Natural killer cell (primary cell): ENCODE data around the gene UBE2G2. TPM values are rescaled to one million over a fixed set of nuclear protein-coding genes. Genes with fewer than 3 reads are reported as not detected.

Source experiments
- ATAC-seq, 3 donors: fragments of 150-1000 bp in 2 of 3; fragments of 200-7000 bp in 1 of 3; cut with Tn5 transposase; 1 replicate in 1 of 3; 2 replicates in 2 of 3; pipeline ENCODE4 v1.10.0; 2021; ENCODE audit warnings: mild to moderate bottlenecking in 2 of 3, moderate library complexity in 2 of 3
- DNase-seq, 2 donors: peaks; one replicate each; pipeline versions ENCODE4 v3.0.0 to v3.0.0-alpha.2; 2013 to 2021; ENCODE audit warnings: mixed read lengths in 1 of 2
- H3K27ac ChIP-seq: one replicate; pipeline ENCODE4 v1.5.1; 2013; ENCODE audit warnings: mild to moderate bottlenecking, low read length
- H3K27me3 ChIP-seq: one replicate; pipeline ENCODE4 v1.6.1; 2013; ENCODE audit warnings: low read length; ENCODE audit not compliant: control insufficient read depth, insufficient read depth
- H3K36me3 ChIP-seq: one replicate; pipeline ENCODE4 v1.6.1; 2013; ENCODE audit warnings: low read length; ENCODE audit not compliant: control insufficient read depth, insufficient read depth
- H3K4me1 ChIP-seq: one replicate; pipeline ENCODE4 v1.6.1; 2013; ENCODE audit warnings: low read length; ENCODE audit not compliant: control insufficient read depth, insufficient read depth
- H3K4me3 ChIP-seq: one replicate; pipeline ENCODE4 v1.5.1; 2013; ENCODE audit warnings: low read length
- H3K9me3 ChIP-seq: one replicate; pipeline ENCODE4 v1.6.1; 2013; ENCODE audit warnings: low read length; ENCODE audit not compliant: control insufficient read depth, insufficient read depth
- H3K27ac Mint-ChIP-seq, 2 donors: one replicate each; pipeline ENCODE4 v1.8.0; 2022; ENCODE audit warnings: mild to moderate bottlenecking in 2 of 2, mixed read lengths in 2 of 2, moderate library complexity in 1 of 2
- H3K27me3 Mint-ChIP-seq, 2 donors: one replicate each; pipeline ENCODE4 v1.8.0; 2022; ENCODE audit warnings: low read depth in 2 of 2, mixed read lengths in 2 of 2
- H3K36me3 Mint-ChIP-seq: one replicate; pipeline ENCODE4 v1.8.0; 2022; ENCODE audit warnings: mixed read lengths
- H3K4me1 Mint-ChIP-seq, 2 donors: one replicate each; pipeline ENCODE4 v1.8.0; 2022; ENCODE audit warnings: mixed read lengths in 2 of 2
- H3K4me3 Mint-ChIP-seq: one replicate; pipeline ENCODE4 v1.8.0; 2022; ENCODE audit warnings: mild to moderate bottlenecking, moderate library complexity, mixed read lengths
- H3K9me3 Mint-ChIP-seq, 2 donors: one replicate each; pipeline ENCODE4 v1.8.0; 2022; ENCODE audit warnings: mixed read lengths in 2 of 2
- WGBS: methylation state at CpG from one replicate; pipeline ENCODE4 v1.1.7; 2013; ENCODE audit warnings: missing lambda C conversion rate; ENCODE audit not compliant: insufficient coverage; 5-methylcytosine and 5-hydroxymethylcytosine counted together
- intact Hi-C: fragments of 100-400 bp; cut with micrococcal nuclease; formaldehyde crosslinking; loops from one replicate; pipeline ENCODE4 v1.14.2; 2022
- total RNA-seq, 4 donors: library from RNA; stranded (reverse); fragments of 120-200 nt in 1 of 4; gene quantifications; one replicate each; pipeline versions ENCODE4 v1.2.3 to v1.2.4, GENCODE V29; 2013 to 2022
- TF ChIP-seq, protein P1 (sequence below): fragments of 200-600 bp; IDR thresholded peaks from one replicate; pipeline ENCODE4 v1.8.0; 2022; ENCODE audit warnings: antibody characterized with exemption

UBE2G2 gene
- total RNA-seq, 3 donors from 2014 or later (not counting 1 experiment from before 2014, with no cell fraction given): 89.1 to 109 (median 107) TPM

DNA sequence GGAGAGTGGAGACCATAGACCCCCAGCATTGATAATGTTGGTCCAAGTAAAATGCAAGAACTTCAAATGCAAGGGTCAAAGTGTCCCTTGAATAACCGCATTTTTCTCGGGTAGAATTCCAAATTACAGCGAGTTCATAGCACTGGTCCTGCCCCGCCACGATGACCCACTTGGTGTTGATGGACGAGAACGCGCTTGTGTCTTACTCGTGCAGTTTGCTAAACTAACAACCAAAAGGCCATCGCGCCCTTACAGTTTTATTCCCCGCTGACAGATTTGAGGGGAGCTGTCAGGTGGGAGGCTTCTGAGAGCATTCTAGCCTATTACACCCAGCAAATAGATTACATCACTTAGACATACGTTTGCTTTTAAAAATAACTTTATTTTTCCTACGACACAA, 72.9 kb downstream of the UBE2G2 start:
- Mint-ChIP-seq H3K27me3 (peaks cover 20 to 23% of the 10 kb centered on the region in 2 donors), H3K9me3 (no peaks in the 10 kb centered on the region), H3K36me3 (no peaks in the 10 kb centered on the region), H3K27ac (no peak overlapping the region), H3K4me3 (no peak overlapping the region), H3K4me1 (peaks cover 0 to 11% of the 10 kb centered on the region in 2 donors)
- intact Hi-C loops: no loop called here
- H3K36me3 ChIP-seq: no peaks in the 10 kb centered on the region
- ATAC-seq (no peak), DNase-seq (no peak)
- H3K27ac ChIP-seq: no peak overlapping the region
- peaks cover 3% of the 10 kb centered on the region for H3K4me1 ChIP-seq
- TF ChIP-seq, protein P1, sequence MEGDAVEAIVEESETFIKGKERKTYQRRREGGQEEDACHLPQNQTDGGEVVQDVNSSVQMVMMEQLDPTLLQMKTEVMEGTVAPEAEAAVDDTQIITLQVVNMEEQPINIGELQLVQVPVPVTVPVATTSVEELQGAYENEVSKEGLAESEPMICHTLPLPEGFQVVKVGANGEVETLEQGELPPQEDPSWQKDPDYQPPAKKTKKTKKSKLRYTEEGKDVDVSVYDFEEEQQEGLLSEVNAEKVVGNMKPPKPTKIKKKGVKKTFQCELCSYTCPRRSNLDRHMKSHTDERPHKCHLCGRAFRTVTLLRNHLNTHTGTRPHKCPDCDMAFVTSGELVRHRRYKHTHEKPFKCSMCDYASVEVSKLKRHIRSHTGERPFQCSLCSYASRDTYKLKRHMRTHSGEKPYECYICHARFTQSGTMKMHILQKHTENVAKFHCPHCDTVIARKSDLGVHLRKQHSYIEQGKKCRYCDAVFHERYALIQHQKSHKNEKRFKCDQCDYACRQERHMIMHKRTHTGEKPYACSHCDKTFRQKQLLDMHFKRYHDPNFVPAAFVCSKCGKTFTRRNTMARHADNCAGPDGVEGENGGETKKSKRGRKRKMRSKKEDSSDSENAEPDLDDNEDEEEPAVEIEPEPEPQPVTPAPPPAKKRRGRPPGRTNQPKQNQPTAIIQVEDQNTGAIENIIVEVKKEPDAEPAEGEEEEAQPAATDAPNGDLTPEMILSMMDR: no peak
- 85% methylated on average over 12 of the region's 14 CpGs for WGBS
- peaks cover 6% of the 10 kb centered on the region for H3K27me3 ChIP-seq
- H3K4me3 ChIP-seq: no peak overlapping the region
- no peaks in the 10 kb centered on the region for H3K9me3 ChIP-seq

DNA sequence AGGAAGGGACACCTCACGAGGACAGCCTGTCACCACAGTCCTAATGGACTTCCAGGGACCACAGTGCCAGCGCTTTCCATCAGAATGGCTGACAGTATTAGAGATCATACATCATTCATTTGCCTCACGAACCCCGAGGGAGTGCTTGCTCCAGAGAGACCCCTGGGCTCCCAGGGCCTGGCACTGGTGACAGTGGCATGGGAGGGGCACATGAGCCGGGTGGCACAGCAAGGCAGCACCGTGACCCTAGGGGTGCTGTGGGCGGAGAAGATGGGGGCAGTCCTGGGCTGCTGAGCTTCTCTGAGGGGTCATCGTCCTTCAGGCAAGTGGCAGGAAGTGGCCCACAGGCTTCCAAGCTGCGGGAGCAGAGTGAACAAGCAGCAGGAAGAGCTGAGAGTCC, 73.9 kb downstream of the UBE2G2 start:
- ATAC-seq (no peak), DNase-seq (no peak)
- intact Hi-C loops: no loop called here
- no peak overlapping the region for H3K27ac Mint-ChIP-seq
- H3K4me3 ChIP-seq: no peak overlapping the region
- H3K9me3 ChIP-seq: no peaks in the 10 kb centered on the region
- no peak overlapping the region for H3K27ac ChIP-seq
- 68% methylated on average over 9 of the region's 9 CpGs for WGBS
- H3K9me3 Mint-ChIP-seq: no peaks in the 10 kb centered on the region
- H3K36me3 Mint-ChIP-seq: no peaks in the 10 kb centered on the region
- H3K4me1 ChIP-seq: peaks cover 13% of the 10 kb centered on the region
- H3K27me3 ChIP-seq: peaks cover 14% of the 10 kb centered on the region
- peaks cover 8 to 21% of the 10 kb centered on the region in 2 donors for H3K4me1 Mint-ChIP-seq
- H3K27me3 Mint-ChIP-seq: peaks cover 27 to 31% of the 10 kb centered on the region in 2 donors
- H3K36me3 ChIP-seq: no peaks in the 10 kb centered on the region
- TF ChIP-seq, protein P1: no peak
- no peak overlapping the region for H3K4me3 Mint-ChIP-seq

DNA sequence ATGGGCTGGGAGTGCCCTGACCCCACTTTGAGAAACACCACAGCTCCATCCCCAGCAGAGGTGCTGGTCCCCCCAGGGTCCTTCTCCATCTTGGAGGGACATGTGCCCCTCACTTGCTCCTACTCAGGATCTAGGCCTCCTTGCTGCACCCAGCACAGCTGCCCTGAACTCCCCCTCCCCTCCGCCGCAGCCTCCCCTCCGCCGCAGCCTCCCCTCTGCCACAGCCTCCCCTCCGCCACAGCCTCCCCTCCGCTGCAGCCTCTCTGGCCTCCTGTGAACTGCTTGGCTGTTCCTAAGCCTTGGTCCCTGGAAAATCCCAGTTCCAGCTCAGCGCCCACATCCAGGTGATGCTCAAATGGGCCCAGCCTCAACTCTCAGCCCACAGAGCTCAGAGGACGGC, 74.3 kb downstream of the UBE2G2 start:
- Histone ChIP-seq H3K27me3 (peaks cover 18% of the 10 kb centered on the region), H3K4me3 (no peak overlapping the region), H3K36me3 (no peaks in the 10 kb centered on the region), H3K27ac (no peak overlapping the region), H3K4me1 (peaks cover 15% of the 10 kb centered on the region), H3K9me3 (no peaks in the 10 kb centered on the region)
- H3K36me3 Mint-ChIP-seq: no peaks in the 10 kb centered on the region
- H3K27me3 Mint-ChIP-seq: peaks cover 30 to 34% of the 10 kb centered on the region in 2 donors
- H3K4me3 Mint-ChIP-seq: no peak overlapping the region
- no peak overlapping the region for H3K27ac Mint-ChIP-seq
- TF ChIP-seq, protein P1: no peak
- WGBS: 92% methylated on average over 8 of the region's 8 CpGs
- DNase-seq (no peak), ATAC-seq (no peak)
- H3K9me3 Mint-ChIP-seq: no peaks in the 10 kb centered on the region
- intact Hi-C loops: no loop called here
- H3K4me1 Mint-ChIP-seq: peaks cover 10 to 23% of the 10 kb centered on the region in 2 donors

DNA sequence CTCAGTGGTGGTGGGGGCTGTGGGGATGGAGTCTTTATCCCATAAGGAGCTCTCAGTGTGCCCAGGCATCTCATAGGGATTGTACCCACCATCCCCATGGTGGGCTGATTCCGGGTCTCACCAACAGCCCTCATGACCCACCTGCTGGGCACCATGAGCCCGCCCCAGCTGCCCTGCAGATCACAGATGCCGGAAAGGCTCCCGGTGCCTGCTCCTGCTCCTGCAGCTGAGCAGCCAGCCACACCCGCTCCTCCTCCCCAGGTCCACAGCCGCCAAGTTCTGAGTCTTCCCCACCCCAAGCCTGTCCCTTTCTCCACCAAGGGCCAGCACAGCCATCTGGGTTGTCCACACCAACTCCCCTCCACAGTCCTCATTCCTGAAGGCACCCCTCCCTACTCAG, 74.8 kb downstream of the UBE2G2 start:
- Mint-ChIP-seq H3K9me3 (no peaks in the 10 kb centered on the region), H3K36me3 (no peaks in the 10 kb centered on the region), H3K4me3 (no peak overlapping the region), H3K27me3 (peaks cover 26 to 34% of the 10 kb centered on the region in 2 donors), H3K27ac (no peak overlapping the region), H3K4me1 (peaks cover 10 to 23% of the 10 kb centered on the region in 2 donors)
- intact Hi-C loops: no loop called here
- H3K36me3 ChIP-seq: no peaks in the 10 kb centered on the region
- peaks cover 18% of the 10 kb centered on the region for H3K27me3 ChIP-seq
- WGBS: 88% methylated on average over 6 of the region's 6 CpGs
- no peak for DNase-seq
- TF ChIP-seq, protein P1: no peak
- ATAC-seq: no peak
- H3K9me3 ChIP-seq: no peaks in the 10 kb centered on the region
- no peak overlapping the region for H3K4me3 ChIP-seq
- no peak overlapping the region for H3K27ac ChIP-seq
- H3K4me1 ChIP-seq: peaks cover 15% of the 10 kb centered on the region
